Activated CD4-positive, alpha-beta T cell treated with anti-CD3 and anti-CD28 coated beads, Interleukin-10, Interleukin-2, amounts not matched to agents 100 ng/mL and 50 ng/mL, durations not matched to agents 16 hours and 8 hours (primary cell): Measurements from ENCODE around the gene SLC22A17.

ENCODE experiments used
- DNase-seq: peaks from one replicate; pipeline ENCODE4 v3.0.0-alpha.2; 2020

Gene SLC22A17

GRCh38 chr14:23380976-23381375 is 28.3 kb upstream of the SLC22A17 start:
- DNase-seq = no peak

GRCh38 chr14:23380197-23380914 is 27.7 kb upstream of the SLC22A17 start:
- DNase-seq = no peak

- peak; percentile 72 for DNase-seq
Measured at GRCh38 chr14:23379366-23380196, 26.9 kb upstream of the SLC22A17 start.

GRCh38 chr14:23378612-23379220 is 26.0 kb upstream of the SLC22A17 start:
- DNase-seq = no peak

- no peak for DNase-seq
Measured at GRCh38 chr14:23377573-23378563, 25.2 kb upstream of the SLC22A17 start.

GRCh38 chr14:23377198-23377550 is 24.5 kb upstream of the SLC22A17 start:
- no peak for DNase-seq

GRCh38 chr14:23376482-23377197 is 24.0 kb upstream of the SLC22A17 start, which contains the start of gene CMTM5:
Gene CMTM5 (plus strand): TSS chr14:23377046. CDS start chr14:23377252, 206 bp downstream.
- DNase-seq = no peak

- no peak for DNase-seq
Measured at GRCh38 chr14:23375527-23376251, 23.0 kb upstream of the SLC22A17 start.

GRCh38 chr14:23373041-23373440 is 20.4 kb upstream of the SLC22A17 start:
- DNase-seq = no peak

GRCh38 chr14:23372509-23372908 is 19.8 kb upstream of the SLC22A17 start, which contains the start of gene IL25:
Gene IL25 (plus strand): TSS chr14:23372809.
- DNase-seq = no peak

GRCh38 chr14:23371865-23372264 is 19.2 kb upstream of the SLC22A17 start:
- DNase-seq = no peak

- no peak for DNase-seq
Measured at GRCh38 chr14:23370221-23370620, 17.5 kb upstream of the SLC22A17 start.

- no peak for DNase-seq
Measured at GRCh38 chr14:23366426-23366921, 13.8 kb upstream of the SLC22A17 start.

- DNase-seq = no peak
Measured at GRCh38 chr14:23365732-23366425, 13.2 kb upstream of the SLC22A17 start.

GRCh38 chr14:23365036-23365731 is 12.5 kb upstream of the SLC22A17 start, which contains the start of gene EFS:
Gene EFS (minus strand): TSS chr14:23365172. CDS start chr14:23365025, 147 bp downstream.
- no peak for DNase-seq

GRCh38 chr14:23364164-23365035 is 11.7 kb upstream of the SLC22A17 start:
- DNase-seq = no peak

- DNase-seq = no peak
Measured at GRCh38 chr14:23362200-23362599, 9.5 kb upstream of the SLC22A17 start.

GRCh38 chr14:23361763-23362162 is 9.1 kb upstream of the SLC22A17 start:
- no peak for DNase-seq
